Cardiac fibroblast (primary cell): ENCODE data around the gene HAUS2.
A peak's percentile ranks its signal among the peaks of the same experiment; 100 is the strongest.
"Not testable (repeated sequence)": the region's sequence is repeated elsewhere in the genome, so short reads cannot be mapped to it uniquely, and the experiment has no call there.

Experiments used
- DNase-seq, 2 donors: peaks; one replicate each; pipeline versions ENCODE4 v3.0.0 to v3.0.0-alpha.2; 2010; ENCODE audit warnings: low read depth in 2 of 2
- H3K4me3 ChIP-seq, 2 donors: replicated peaks in 1 of 2; 1 replicate in 1 of 2; 2 replicates in 1 of 2; pipeline ENCODE4 v1.5.1; 2011; ENCODE audit warnings: low read depth in 2 of 2, low read length in 2 of 2, mild to moderate bottlenecking in 2 of 2, moderate library complexity in 1 of 2
- TF ChIP-seq, protein P1 (sequence below): IDR thresholded peaks from one replicate; pipeline ENCODE4 v1.5.1; 2011; ENCODE audit warnings: low read depth, mild to moderate bottlenecking, low read length, inconsistent platforms

Gene HAUS2

DNA sequence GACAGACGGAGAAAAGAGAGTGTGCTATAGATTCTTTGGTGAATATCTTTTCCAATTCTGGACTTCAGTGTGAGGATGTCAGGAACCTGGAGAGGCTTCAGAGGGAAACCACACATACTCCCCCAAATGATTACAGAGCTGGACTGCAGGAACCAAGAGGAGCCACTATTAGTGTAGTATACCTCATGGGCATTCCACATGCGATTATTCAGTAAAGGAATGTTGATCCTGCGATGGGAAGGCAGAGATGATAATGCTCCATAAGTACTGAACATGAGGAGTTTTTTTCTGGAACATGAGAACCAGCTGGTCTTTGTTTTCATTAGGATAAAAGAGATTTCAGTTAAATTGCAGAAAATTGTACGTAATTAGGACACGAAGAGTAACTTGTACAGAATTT is 45.5 kb downstream of the HAUS2 start:
- TF ChIP-seq, protein P1, sequence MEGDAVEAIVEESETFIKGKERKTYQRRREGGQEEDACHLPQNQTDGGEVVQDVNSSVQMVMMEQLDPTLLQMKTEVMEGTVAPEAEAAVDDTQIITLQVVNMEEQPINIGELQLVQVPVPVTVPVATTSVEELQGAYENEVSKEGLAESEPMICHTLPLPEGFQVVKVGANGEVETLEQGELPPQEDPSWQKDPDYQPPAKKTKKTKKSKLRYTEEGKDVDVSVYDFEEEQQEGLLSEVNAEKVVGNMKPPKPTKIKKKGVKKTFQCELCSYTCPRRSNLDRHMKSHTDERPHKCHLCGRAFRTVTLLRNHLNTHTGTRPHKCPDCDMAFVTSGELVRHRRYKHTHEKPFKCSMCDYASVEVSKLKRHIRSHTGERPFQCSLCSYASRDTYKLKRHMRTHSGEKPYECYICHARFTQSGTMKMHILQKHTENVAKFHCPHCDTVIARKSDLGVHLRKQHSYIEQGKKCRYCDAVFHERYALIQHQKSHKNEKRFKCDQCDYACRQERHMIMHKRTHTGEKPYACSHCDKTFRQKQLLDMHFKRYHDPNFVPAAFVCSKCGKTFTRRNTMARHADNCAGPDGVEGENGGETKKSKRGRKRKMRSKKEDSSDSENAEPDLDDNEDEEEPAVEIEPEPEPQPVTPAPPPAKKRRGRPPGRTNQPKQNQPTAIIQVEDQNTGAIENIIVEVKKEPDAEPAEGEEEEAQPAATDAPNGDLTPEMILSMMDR: no peak
- no peak overlapping the region for H3K4me3 ChIP-seq
- peak in 1 of 2 donors; percentile 8 for DNase-seq

DNA sequence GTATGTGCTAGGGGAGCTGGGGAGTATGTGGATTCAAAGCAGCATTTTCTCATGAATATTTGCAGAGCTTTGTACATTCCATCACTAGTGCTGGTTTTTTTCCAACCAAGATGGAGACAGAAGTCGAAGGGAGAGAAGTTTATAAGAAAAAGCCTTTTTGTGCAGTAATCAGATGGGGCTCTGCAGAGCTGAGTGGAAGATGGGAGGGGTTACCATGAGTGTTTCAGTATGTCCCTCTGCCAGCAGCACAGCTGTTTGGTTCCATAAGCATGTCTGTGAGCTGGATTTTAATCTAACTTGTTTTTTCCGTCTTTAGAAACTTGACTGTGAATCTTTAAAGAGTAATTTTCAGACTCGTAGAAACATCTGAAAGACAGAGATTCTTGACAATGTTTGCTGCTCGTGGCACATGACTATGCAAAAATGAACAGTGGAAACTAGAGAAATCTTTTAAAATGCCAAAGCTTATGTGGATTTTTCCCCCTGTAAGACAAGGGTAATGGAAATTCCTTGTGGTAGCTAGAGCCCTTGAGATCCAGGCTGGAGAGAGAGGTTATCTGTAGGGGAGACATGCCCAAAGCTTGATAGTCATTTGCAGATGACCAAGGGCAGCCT is 47.1 kb downstream of the HAUS2 start:
- DNase-seq: peak in 1 of 2 donors; percentile 60
- TF ChIP-seq, protein P1: no peak
- H3K4me3 ChIP-seq: no peak overlapping the region

DNA sequence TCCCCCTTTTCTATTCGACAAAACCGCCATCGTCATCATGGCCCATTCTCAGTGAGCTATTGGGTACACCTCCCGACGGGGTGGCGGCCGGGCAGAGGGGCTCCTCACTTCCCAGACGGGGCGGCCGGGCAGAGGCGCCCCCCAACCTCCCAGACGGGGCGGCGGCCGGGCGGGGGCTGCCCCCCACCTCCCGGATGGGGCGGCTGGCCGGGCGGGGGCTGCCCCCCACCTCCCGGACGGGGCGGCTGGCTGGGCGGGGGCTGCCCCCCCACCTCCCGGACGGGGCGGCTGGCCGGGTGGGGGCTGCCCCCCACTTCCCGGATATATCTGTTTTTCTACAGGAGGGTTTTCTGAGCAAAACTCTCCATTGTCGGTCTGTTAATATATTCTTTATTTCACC is 52.7 kb downstream of the HAUS2 start:
- H3K4me3 ChIP-seq, DNase-seq: not testable (repeated sequence)

DNA sequence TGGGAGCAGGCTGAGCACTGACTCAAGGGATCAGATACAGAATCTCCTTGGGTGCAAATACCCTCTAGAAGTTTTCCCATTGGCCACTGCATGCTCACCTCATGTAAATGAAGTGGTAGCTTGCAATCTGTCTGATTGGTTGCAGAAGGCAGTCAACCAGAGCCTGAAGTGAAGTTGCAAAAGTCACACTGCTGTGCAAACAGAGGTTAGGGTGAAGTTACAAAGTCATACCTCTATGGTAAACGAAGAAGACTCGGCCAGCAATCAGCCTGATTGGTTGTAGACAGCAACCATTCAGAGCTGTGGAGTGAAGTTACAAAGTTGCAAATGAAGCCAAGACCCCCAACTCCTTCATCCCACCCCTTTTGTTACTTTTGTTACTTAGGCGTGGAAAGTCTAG is 53.9 kb downstream of the HAUS2 start:
- no peak overlapping the region for H3K4me3 ChIP-seq
- TF ChIP-seq, protein P1: no peak
- no peak for DNase-seq

DNA sequence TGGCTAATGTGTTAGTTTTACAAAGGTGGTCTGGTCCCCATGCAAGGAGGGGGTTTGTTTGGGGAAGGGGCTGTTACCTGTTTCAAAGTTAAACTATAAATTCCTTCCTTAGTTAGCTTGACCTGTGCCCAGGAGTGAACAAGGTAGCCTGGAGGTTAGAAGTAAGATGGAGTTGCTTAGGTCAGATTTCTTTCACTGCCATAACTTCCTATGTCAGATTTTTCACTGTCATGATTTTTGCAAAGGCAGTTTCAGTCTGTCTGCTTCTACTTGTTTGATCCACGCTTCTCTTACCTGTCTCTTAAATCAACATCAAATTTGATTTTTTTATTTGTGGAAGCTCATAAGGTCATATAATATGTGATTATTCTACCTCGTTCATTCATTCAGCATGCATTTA is 55.3 kb downstream of the HAUS2 start:
- TF ChIP-seq, protein P1: no peak
- no peak for DNase-seq
- H3K4me3 ChIP-seq: no peak overlapping the region

DNA sequence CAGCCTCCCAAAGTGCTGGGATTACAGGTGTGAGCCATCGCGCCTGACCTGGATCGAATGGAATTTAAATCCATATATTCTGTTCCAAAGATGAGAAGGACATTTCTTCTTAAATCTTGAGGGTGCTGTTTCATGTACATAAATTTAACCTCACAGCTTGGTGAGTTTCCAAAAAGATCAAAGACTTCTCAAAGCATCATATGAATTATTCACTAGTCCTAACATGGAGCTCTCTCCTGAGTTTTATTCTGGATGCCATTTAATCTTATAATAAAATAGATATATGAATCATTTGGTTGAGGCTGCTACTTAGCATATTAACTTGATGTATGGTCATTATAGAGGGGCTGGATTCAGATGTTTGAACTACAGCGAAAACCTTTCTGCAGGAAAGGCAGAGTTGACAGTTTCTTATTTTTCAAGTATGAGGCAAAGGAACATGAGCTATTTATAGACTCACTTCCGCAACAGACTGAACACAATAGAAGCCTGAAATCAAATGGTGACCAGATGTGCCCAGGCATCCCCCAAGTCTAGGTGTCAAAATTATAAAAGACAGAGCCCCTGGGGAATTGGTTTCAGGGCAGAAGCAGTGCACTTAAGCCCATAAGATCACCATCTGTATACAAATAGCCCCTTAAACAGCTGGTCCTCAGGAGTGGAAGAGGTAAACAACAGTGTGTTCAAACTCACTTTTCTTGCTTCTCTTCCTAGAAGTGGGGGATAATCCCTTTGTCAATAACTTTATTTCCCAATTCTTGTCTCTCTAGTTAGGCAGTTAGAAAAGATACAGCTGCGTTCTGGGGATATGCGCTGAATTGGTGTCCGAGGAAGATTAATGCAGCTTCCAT is 56.5 kb downstream of the HAUS2 start:
- TF ChIP-seq, protein P1: no peak
- peak; percentile 58 to 63 for DNase-seq
- H3K4me3 ChIP-seq: no peak overlapping the region

DNA sequence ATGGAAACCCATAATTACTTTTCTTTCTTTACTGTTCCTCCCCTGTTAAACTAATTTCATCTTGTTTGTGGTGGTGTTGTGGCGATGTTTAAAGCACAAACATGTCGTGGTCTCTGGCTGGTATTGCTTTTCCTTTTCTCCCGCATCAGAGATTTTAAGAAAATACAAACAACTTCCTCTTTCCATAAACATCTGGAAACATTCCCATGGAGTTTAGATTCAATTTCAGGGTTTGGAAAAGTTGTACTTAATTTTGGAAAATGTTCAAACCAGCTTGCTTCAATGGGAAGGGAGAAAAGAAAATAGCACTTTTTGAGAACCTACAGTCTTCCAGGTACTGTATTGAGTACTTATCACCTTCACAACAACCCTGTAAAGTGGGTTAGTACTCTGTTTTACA is 57.2 kb downstream of the HAUS2 start:
- no peak for DNase-seq
- TF ChIP-seq, protein P1: no peak
- no peak overlapping the region for H3K4me3 ChIP-seq
